ENCODE data around the gene SLC37A3. TPM values are rescaled to one million over a fixed set of nuclear protein-coding genes. Genes with fewer than 3 reads are reported as not detected.

The SLC37A3 gene
- polyA plus RNA-seq, 2 of the 4 experiments (the other 2 are of a cell fraction) = 26.9 to 53.2 TPM

- CTCF ChIA-PET = interaction anchor here (1.4 kb wide), 1 partner anchor 14 kb away, joined by 4 read pairs; no protein-coding TSS in a partner anchor
- H3K27ac ChIP-seq = no peak overlapping the region
- no peak for TF ChIP-seq BHLHE40 (IDR thresholded peaks at IDR 0.05; ENCODE audit: low read depth, low read length)
- TF ChIP-seq CTCF (IDR thresholded peaks at IDR 0.05) = no peak
- no peak for TF ChIP-seq CHD4 (IDR thresholded peaks at IDR 0.05; ENCODE audit: borderline replicate concordance)
- no peak for TF ChIP-seq HEYL (CRISPR knock-in tag; IDR thresholded peaks at IDR 0.05)
- no peak for TF ChIP-seq HES2 (IDR thresholded peaks at IDR 0.05)
- WGBS (ENCODE audit: missing lambda C conversion rate) = 92% methylated on average over 6 of the region's 6 CpGs
- H3K4me1 ChIP-seq = no peaks in the 10 kb centered on the region
- ATAC-seq (no peak; a peak in 2 of 6 replicates), FAIRE-seq (no peak), DNase-seq (ENCODE audit: low read depth in 1 of 2, low spot score in 1 of 2) (no peak)
- H3K4me2 ChIP-seq = no peak overlapping the region
- no peaks in the 10 kb centered on the region for H3K9me3 ChIP-seq
- H3K4me3 ChIP-seq = no peak overlapping the region
- POLR2A ChIA-PET = no interaction called here
Measured at GRCh38 chr7:140426130-140426529, 27.8 kb upstream of the SLC37A3 start.

GRCh38 chr7:140425718-140426117, 27.4 kb upstream of the SLC37A3 start:
- ChIA-PET CTCF (interaction anchor here (1.2 kb wide), 1 partner anchor 23 kb away, joined by 3 read pairs; no protein-coding TSS in a partner anchor), POLR2A (no interaction called here)
- DNase-seq (ENCODE audit: low read depth in 1 of 2, low spot score in 1 of 2) (no peak), FAIRE-seq (no peak), ATAC-seq (no peak)
- TF ChIP-seq HDAC2 (IDR thresholded peaks at IDR 0.05) = no peak
- no peak for TF ChIP-seq BHLHE40 (IDR thresholded peaks at IDR 0.05; ENCODE audit: low read depth, low read length)
- no peak for TF ChIP-seq HMGXB4 (CRISPR knock-in tag; IDR thresholded peaks at IDR 0.05; ENCODE audit: borderline replicate concordance)
- Histone ChIP-seq H3K9me3 (no peaks in the 10 kb centered on the region), H3K27ac (no peak overlapping the region), H3K4me1 (no peaks in the 10 kb centered on the region), H3K4me2 (no peak overlapping the region), H3K4me3 (no peak overlapping the region)
- 65% methylated on average over 12 of the region's 12 CpGs for WGBS (ENCODE audit: missing lambda C conversion rate)

GRCh38 chr7:140423501-140423900, 25.2 kb upstream of the SLC37A3 start:
- Histone ChIP-seq H3K9me3 (no peaks in the 10 kb centered on the region), H3K4me2 (no peak overlapping the region), H3K27ac (no peak overlapping the region), H3K4me1 (no peaks in the 10 kb centered on the region), H3K4me3 (no peak overlapping the region)
- TF ChIP-seq SMC3 (IDR thresholded peaks at IDR 0.05) (no peak), KDM1A (IDR thresholded peaks at IDR 0.05; ENCODE audit: low read depth) (no peak), HMGXB4 (CRISPR knock-in tag; IDR thresholded peaks at IDR 0.05; ENCODE audit: borderline replicate concordance) (no peak), CEBPB (IDR thresholded peaks at IDR 0.05) (no peak), ZNF302 (CRISPR knock-in tag; IDR thresholded peaks at IDR 0.05) (no peak), FOXS1 (CRISPR knock-in tag; IDR thresholded peaks at IDR 0.05) (no peak), USF2 (IDR thresholded peaks at IDR 0.05) (no peak), ESRRA (IDR thresholded peaks at IDR 0.05; ENCODE audit: borderline replicate concordance, low read length) (no peak), CBX2 (IDR thresholded peaks at IDR 0.05; ENCODE audit: borderline replicate concordance, low read depth) (no peak)
- ChIA-PET POLR2A (no interaction called here), CTCF (interaction anchor here (1.0 kb wide), 1 partner anchor 16 kb away, joined by 3 read pairs; no protein-coding TSS in a partner anchor)
- WGBS (ENCODE audit: missing lambda C conversion rate) = 85% methylated on average over 3 of the region's 3 CpGs
- ATAC-seq (no peak), DNase-seq (ENCODE audit: low read depth in 1 of 2, low spot score in 1 of 2) (no peak), FAIRE-seq (no peak)
